Muscle of leg (tissue), 11 donors: Measurements from ENCODE around the gene FBLN2. TPM values are rescaled to one million over a fixed set of nuclear protein-coding genes. Genes with fewer than 3 reads are reported as not detected.

Experiments
- DNase-seq: peaks from one replicate; pipeline ENCODE4 v3.0.0; 2013
- H3K27ac ChIP-seq: one replicate; pipeline ENCODE4 v1.5.1; 2013; ENCODE audit warnings: mild to moderate bottlenecking, low read length, control low read depth
- H3K27me3 ChIP-seq: one replicate; pipeline ENCODE4 v1.6.1; 2013; ENCODE audit warnings: low read length; ENCODE audit not compliant: control insufficient read depth, insufficient read depth
- H3K36me3 ChIP-seq: one replicate; pipeline ENCODE4 v1.6.1; 2013; ENCODE audit warnings: low read length; ENCODE audit not compliant: control insufficient read depth, insufficient read depth
- H3K4me1 ChIP-seq: one replicate; pipeline ENCODE4 v1.6.1; 2013; ENCODE audit warnings: low read length; ENCODE audit not compliant: control insufficient read depth, insufficient read depth
- H3K4me3 ChIP-seq: one replicate; pipeline ENCODE4 v1.5.1; 2013; ENCODE audit warnings: low read length, control low read depth
- H3K9me3 ChIP-seq: replicated peaks from 2 replicates; pipeline ENCODE4 v1.6.1; 2013; ENCODE audit warnings: low read depth, low read length; ENCODE audit not compliant: control insufficient read depth
- WGBS: methylation state at CpG from one replicate; pipeline ENCODE4 v1.1.5; 2013; ENCODE audit warnings: missing lambda C conversion rate; ENCODE audit not compliant: insufficient coverage; 5-methylcytosine and 5-hydroxymethylcytosine counted together
- polyA plus RNA-seq, 8 donors: library from polyadenylated mRNA; unstranded; fragments of 120-200 nt; gene quantifications; one replicate each; pipeline versions ENCODE4 v1.2.1 to v1.2.3, GENCODE V29; 2013; ENCODE audit warnings: inconsistent platforms in 1 of 8, low replicate concordance in 1 of 8; ENCODE audit not compliant: insufficient read length in 8 of 8, insufficient read depth in 1 of 8
- total RNA-seq: library from RNA; stranded (reverse); fragments of 120-200 nt; gene quantifications from one replicate; pipeline ENCODE4 v1.2.4, GENCODE V29; 2013

FBLN2 gene
- total and polyA plus RNA-seq, 9 donors = 24.4 to 78.6 (median 61.1) TPM

DNA sequence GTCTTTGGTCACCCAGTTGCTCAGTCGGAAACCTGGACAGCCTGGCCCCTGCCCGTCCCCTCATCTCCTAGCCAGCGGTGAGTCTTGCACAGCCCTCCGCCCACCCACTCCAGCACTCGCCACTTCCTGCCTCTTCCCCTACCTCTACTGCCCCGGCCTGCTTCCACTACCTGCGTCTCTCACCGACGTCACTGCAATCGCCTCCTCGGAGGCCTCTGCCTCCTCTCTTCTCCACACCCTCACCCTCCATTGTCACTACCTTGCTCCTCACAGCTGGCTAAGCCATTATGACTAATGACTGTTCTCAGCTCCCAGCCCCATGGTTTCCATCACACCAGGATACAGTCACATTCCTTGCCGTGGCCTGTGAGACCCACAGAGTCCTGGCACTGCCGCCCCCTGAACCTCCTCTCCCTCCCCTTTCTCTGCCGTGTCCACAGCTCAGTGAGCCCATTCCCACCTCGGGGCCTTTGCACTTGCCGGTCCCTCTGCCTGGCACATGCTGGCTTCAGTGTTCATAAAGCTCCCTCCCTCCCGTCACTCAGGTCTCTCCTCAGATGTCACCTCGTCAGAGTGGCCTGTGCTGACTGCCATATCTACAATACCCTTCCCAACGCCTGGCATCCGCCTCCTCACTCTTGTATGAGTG is 104.8 kb downstream of the FBLN2 start:
- Histone ChIP-seq H3K4me1 (peaks cover 11% of the 10 kb centered on the region), H3K27ac (no peak overlapping the region), H3K27me3 (peaks cover 53% of the 10 kb centered on the region), H3K36me3 (no peaks in the 10 kb centered on the region), H3K4me3 (no peak overlapping the region), H3K9me3 (no peaks in the 10 kb centered on the region)
- DNase-seq = no peak
- WGBS = 70% methylated on average over 18 of the region's 20 CpGs

DNA sequence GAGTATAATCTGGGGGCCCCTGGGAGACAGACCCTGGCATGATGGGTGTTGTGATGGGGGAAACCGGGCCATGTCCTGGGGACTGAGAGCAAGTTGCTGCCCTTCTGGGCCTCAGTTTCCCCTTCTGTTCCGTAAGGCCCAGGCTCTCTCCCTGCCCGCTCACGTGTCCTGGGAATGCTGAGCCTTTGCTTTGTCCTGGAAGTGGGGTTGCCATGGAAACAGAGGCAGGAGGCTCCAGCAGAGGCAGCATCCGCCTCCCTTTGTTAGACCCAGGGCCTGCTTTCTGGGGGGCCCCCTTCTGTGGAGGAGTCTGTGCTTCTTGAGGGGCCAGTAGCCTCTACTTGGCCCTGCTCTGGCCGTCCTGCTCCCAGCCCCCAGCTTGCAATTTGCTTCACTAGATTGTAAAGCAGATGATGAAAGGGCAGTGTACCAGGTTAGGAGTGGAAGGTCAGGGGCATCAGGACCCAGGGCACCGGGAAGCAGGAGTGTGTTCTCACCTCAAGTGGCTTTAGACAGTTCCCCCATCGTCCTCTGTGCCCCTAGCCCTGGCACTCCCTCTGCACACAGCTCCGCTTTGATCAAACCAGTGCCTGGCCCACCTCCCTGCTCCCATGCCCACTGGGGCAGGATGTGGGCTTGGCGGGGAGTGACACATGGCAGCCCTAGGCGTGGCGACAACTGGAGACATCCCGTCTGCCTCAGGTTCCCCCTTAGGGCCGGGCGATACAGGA is 105.6 kb downstream of the FBLN2 start:
- H3K27ac ChIP-seq = no peak overlapping the region
- H3K9me3 ChIP-seq = no peaks in the 10 kb centered on the region
- H3K36me3 ChIP-seq = no peaks in the 10 kb centered on the region
- peaks cover 53% of the 10 kb centered on the region for H3K27me3 ChIP-seq
- H3K4me1 ChIP-seq = peaks cover 11% of the 10 kb centered on the region
- H3K4me3 ChIP-seq = no peak overlapping the region
- 45% methylated on average over 7 of the region's 15 CpGs for WGBS
- DNase-seq = peak; percentile 36

DNA sequence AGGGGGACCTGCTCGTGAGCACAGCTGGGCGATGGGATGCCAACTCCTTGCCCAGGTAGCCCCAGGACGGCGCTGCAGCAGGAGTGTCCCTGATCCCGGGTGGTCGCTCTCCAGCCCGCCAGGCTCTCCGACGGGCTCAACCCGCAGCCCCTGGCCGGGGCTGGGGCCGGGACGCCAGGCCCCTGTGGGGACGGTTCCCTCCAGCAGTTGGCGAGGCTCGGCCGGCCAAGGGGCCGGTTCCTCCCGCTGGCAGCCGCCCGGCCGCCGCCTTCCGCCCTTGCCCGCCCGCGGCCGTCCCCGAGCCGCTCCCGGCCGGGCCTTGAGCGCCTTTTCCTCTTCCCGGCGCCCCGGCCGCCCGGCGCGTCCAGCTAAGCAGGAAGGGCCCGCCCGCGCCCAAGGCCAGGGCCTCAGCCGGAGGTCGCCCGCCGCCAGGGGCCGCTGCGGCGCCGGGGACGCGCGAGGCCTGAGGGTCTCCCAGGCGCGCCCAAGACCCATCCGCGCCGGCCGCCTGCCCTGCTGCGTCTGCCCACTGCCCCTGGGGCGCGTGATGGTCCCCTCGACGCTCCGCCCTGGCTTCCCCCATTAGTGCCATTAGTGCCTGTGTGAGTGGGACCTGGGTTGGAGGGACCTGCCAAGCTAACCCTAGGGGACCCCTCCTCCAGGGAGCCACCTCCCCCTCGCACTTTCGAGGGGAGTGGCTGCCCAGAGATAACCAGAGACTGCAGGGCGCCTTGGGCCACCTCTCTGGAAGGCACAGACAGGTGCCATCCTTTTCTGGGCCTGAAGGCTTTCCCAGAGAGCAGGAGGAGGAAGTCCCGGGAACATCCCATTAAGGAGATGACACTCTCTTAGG is 106.4 kb downstream of the FBLN2 start:
- 5% methylated on average over 67 of the region's 70 CpGs for WGBS
- Histone ChIP-seq H3K27ac (no peak overlapping the region), H3K4me3 (no peak overlapping the region), H3K4me1 (peaks cover 11% of the 10 kb centered on the region), H3K9me3 (peaks cover under 1% of the 10 kb centered on the region), H3K27me3 (peaks cover 51% of the 10 kb centered on the region), H3K36me3 (no peaks in the 10 kb centered on the region)
- peak; percentile 65 for DNase-seq

DNA sequence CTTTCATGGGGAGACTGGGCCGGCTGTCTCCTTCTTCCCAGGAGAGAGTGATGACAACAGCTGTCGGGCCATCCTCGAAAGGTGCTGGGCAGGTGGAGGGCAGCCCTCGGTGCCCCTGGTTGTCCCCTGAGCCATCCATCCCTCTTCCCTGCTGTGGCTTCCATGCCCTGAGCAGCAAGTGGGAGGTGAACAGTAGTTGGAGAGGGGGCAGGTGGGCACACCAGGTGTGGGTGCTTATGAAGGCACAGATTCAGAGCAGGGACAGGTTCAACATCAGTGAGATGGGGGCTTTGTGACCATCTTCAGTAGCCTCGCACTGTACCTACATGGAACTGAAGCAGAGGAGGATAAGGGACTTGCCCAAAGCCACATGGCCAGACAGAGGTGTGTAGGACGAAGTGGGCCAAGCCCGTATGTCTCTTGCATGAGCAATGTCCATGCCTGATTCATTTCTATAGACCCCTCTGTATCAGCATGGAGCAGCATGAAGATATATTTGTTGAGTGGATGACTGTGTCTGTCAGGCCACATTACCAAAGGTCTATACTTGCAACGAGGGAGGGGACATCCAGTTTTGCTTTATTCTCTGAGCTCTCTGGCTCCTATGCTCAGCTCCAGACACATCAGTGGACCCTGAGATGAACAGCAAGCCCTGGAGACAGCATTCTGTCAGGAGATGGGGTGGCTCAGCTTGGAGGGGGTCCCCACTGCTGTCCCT is 107.8 kb downstream of the FBLN2 start:
- Histone ChIP-seq H3K27me3 (peaks cover 48% of the 10 kb centered on the region), H3K4me3 (no peak overlapping the region), H3K36me3 (no peaks in the 10 kb centered on the region), H3K27ac (no peak overlapping the region), H3K9me3 (peaks cover 2% of the 10 kb centered on the region), H3K4me1 (peaks cover 6% of the 10 kb centered on the region)
- DNase-seq = no peak
- 82% methylated on average over 4 of the region's 8 CpGs for whole genome bisulfite sequencing

DNA sequence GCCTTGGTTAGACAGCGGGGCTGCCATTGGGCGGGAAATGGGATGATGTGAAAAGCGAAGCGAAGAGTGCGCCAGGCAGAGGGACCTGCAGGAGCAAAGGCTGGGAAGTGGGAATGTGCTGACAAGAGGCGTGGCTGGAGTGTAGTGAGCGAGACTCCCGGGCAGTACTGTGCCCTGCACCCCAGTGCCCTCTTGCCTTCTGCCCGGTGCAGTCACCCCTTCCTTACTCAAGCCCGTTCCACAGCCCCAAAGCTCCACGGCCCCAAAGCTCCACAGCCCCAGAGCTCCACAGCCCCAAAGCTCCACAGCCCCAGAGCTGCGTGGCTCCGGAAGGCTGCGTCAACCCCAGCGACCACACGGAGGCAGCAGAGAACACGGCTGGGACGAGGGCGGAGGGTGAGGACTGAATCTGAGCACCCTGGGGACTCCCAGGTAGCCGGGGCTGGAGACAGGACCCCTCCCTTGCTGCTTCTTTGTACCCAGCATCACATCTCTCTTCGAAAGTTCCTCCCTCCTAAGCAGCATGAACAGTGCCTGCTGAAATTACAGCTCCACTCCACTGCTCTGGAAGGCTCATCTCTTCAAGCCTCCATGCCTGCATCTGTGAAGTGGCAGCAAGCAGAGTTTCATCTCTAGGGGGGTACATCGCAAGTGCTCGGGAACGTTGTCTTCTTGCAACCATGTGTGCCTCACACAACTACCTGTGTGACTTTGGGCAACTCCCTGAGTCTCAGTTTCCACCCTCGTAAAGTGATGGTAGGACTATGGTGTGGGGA is 108.9 kb downstream of the FBLN2 start:
- Histone ChIP-seq H3K4me3 (no peak overlapping the region), H3K9me3 (peaks cover 2% of the 10 kb centered on the region), H3K4me1 (peaks cover 6% of the 10 kb centered on the region), H3K36me3 (no peaks in the 10 kb centered on the region), H3K27me3 (peaks cover 46% of the 10 kb centered on the region), H3K27ac (no peak overlapping the region)
- WGBS = 2% methylated on average over 18 of the region's 25 CpGs
- DNase-seq = no peak

DNA sequence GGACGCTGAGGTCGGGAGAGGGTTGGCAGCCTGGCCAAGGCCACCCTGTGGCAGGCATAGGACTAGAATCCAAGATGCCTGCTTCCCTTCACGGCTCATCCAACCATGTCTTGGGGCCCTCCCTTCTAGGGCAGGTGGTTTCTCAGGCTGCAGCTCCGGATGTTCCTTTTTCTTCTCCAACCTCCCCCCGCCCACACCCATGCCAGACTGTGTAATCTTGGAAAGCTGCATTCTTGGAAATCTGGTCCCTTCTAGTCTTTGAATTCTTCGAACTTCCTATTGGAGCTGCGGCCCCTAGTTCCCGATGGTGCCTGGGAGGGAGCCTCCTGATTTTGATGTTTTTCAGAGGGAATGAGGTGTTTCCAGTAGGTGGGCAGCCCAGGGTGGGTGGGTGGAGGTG is 109.8 kb downstream of the FBLN2 start:
- peaks cover 6% of the 10 kb centered on the region for H3K4me1 ChIP-seq
- no peak overlapping the region for H3K27ac ChIP-seq
- no peak overlapping the region for H3K4me3 ChIP-seq
- 57% methylated on average over 3 of the region's 8 CpGs for WGBS
- peaks cover 2% of the 10 kb centered on the region for H3K9me3 ChIP-seq
- DNase-seq = no peak
- no peaks in the 10 kb centered on the region for H3K36me3 ChIP-seq
- H3K27me3 ChIP-seq = peaks cover 44% of the 10 kb centered on the region

DNA sequence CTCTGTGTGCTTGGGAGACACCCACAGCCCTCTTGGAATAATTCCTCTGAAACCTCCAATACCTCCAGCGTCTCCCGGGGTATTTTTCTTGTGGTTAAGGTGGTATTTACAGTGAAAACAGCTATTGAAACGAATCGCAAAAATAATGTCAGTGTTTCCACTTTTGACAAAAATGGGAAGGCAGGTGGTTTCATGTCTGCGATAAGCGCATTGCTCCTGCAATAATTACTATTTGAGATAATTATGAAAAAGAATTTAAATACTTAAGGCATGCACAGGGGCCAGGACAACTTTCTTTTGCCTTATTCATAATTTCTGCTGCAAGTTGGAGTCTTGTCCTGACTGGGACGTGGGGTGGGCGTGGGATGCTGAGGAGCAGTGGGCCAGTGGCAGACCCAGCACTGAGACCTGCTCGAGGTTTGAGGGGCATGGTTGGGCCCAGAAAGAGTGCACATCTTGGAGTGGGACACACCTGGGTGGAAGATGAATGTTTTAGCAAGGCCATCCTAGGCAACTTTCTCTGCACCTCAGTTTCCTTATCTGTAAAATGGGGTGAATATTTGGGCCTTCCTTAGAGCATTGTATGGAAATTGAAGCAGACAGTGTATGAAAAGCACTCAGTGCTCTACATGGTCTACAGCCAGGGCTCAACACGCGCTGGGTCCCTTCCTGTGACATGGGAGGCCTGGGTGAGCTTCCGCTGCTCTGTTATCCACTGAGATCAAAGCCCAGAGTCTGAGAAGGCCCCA is 110.5 kb downstream of the FBLN2 start:
- H3K27me3 ChIP-seq = peaks cover 40% of the 10 kb centered on the region
- no peak overlapping the region for H3K27ac ChIP-seq
- 79% methylated on average over 4 of the region's 12 CpGs for WGBS
- H3K4me3 ChIP-seq = no peak overlapping the region
- H3K4me1 ChIP-seq = peaks cover 6% of the 10 kb centered on the region
- H3K9me3 ChIP-seq = peaks cover 2% of the 10 kb centered on the region
- no peaks in the 10 kb centered on the region for H3K36me3 ChIP-seq
- no peak for DNase-seq

DNA sequence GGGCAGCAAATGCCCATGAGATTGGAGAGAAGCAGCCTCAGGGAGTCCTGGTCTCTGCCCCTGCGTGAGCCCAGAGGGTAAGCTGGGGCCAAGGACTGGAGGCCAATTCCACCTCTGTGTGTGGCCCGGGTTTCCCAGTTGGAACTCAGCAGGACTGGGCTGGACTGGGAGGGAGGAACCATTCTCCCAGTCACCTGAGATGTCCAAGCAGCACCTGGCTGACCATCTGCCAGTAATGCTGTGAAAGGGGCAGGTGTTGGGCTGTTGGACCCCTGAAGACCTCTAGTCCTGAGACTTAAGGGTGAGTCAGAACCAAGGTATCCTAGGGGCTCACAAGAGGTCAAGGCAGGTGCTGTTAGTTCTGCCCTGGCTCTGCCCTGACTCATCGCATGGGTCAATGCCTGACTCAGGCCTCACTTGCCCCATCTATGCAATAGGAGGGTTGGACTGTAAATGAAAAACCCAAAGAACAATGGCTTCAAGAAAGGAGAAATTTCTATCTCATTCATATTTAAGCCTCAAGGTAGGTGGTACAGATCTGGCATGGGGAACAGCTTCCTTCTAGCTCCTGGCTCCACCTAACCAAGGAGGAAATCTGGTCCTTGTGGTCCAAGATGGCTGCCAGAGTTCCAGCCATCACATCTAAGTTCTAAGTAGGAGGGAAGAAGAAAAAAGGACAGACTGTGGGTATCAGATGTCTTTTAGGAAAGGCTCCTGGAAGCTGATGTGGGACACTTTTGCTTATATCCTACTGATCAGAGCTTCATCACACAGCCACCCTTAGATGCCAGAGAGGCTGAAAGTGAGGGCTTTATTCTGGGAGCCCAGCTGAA is 111.3 kb downstream of the FBLN2 start:
- WGBS = 71% methylated on average over 2 of the region's 3 CpGs

More for the DNA sequence above, 111.3 kb downstream of the FBLN2 start:
- peaks cover 2% of the 10 kb centered on the region for H3K9me3 ChIP-seq
- H3K36me3 ChIP-seq = no peaks in the 10 kb centered on the region
- H3K4me1 ChIP-seq = peaks cover 3% of the 10 kb centered on the region
- peaks cover 34% of the 10 kb centered on the region for H3K27me3 ChIP-seq
- no peak overlapping the region for H3K27ac ChIP-seq
- no peak for DNase-seq
- no peak overlapping the region for H3K4me3 ChIP-seq
